Uterus (tissue), 2 donors: Measurements from ENCODE around the gene MMGT1.

Experiments used
- POLR2A ChIP-seq, 2 donors: fragments of 450-650 bp; IDR thresholded peaks; one replicate each; pipeline ENCODE4 v1.6.1; 2016; ENCODE audit warnings: antibody characterized with exemption in 2 of 2, mild to moderate bottlenecking in 1 of 2, moderate library complexity in 1 of 2
- TF ChIP-seq, protein P1 (sequence below), 4 experiments: fragments of 200-600 bp in 2 of 4; fragments of 450-650 bp in 2 of 4; sonication (generic) in 2 of 4; IDR thresholded peaks; one replicate each; pipeline ENCODE4 v1.5.1; 2016 to 2019; ENCODE audit warnings: antibody characterized with exemption in 4 of 4, mild to moderate bottlenecking in 2 of 4, moderate library complexity in 1 of 4

DNA sequence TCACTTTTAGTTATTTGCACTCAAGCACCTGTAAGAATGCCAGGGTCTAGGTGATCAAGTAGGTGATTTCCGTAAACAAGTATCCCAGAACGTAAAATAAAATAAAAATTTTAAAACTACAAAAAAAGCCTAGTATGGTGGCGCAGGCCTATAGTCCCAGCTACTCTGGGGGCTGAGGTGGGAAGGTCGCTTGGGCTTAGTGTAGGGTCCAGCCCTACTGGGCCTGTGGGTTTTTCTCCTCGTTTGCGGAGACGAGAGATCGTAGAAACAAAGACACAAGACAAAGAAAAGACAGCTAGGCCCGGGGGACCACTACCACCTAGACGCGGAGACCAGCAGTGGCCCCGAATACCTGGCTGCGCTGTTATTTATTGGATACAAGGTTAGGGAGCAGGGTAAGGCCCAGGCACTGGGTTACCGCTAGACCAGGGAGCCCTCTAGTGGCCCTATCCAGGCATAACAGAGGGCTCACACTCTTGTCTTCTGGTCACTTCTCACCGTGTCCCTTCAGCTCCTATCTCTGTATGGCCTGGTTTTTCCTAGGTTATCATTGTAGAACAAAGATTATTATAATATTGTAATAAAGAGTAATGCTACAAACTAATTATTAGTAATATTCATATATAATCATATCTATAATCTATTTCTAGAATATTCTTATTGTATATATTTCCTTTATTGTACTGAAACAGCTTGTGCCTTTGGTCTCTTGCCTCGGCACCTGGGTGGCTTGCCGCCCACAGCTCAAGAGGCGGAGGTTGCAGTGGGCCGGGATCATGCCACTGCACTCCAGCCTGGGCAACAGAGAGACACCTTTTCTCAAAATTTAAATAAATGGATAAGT lies 41.9 kb downstream of the MMGT1 start:
- TF ChIP-seq, protein P1, sequence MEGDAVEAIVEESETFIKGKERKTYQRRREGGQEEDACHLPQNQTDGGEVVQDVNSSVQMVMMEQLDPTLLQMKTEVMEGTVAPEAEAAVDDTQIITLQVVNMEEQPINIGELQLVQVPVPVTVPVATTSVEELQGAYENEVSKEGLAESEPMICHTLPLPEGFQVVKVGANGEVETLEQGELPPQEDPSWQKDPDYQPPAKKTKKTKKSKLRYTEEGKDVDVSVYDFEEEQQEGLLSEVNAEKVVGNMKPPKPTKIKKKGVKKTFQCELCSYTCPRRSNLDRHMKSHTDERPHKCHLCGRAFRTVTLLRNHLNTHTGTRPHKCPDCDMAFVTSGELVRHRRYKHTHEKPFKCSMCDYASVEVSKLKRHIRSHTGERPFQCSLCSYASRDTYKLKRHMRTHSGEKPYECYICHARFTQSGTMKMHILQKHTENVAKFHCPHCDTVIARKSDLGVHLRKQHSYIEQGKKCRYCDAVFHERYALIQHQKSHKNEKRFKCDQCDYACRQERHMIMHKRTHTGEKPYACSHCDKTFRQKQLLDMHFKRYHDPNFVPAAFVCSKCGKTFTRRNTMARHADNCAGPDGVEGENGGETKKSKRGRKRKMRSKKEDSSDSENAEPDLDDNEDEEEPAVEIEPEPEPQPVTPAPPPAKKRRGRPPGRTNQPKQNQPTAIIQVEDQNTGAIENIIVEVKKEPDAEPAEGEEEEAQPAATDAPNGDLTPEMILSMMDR (IDR thresholded peaks at IDR 0.05), result peak; percentile 35 to 56 (median 40)
- no peak for TF ChIP-seq POLR2A (IDR thresholded peaks at IDR 0.05)
